Lung (tissue), 12 donors: ENCODE results near the gene DEDD2. TPM values are rescaled to one million over a fixed set of nuclear protein-coding genes. Genes with fewer than 3 reads are reported as not detected.

ENCODE experiments used
- ATAC-seq: fragments of 200-7000 bp; cut with Tn5 transposase; one replicate; pipeline ENCODE4 v1.9.1; 2020; ENCODE audit warnings: moderate number of reproducible peaks; ENCODE audit not compliant: insufficient read depth, low FRiP score
- DNase-seq, 3 donors: peaks; one replicate each; pipeline ENCODE4 v3.0.0-alpha.2; 2013 to 2017
- H3K27ac ChIP-seq, 2 donors: one replicate each; pipeline ENCODE4 v1.5.1; 2013; ENCODE audit warnings: mild to moderate bottlenecking in 2 of 2, moderate library complexity in 2 of 2, control low read depth in 1 of 2, inconsistent platforms in 1 of 2, low read depth in 1 of 2, low read length in 1 of 2
- H3K27me3 ChIP-seq, 3 donors: one replicate each; pipeline ENCODE4 v1.5.1; 2013; ENCODE audit warnings: low read length in 2 of 3; ENCODE audit not compliant: control insufficient read depth in 3 of 3, insufficient read depth in 3 of 3
- H3K36me3 ChIP-seq, 4 donors: one replicate each; pipeline ENCODE4 v1.5.1; 2013; ENCODE audit warnings: low read length in 4 of 4, mild to moderate bottlenecking in 1 of 4, moderate library complexity in 1 of 4; ENCODE audit not compliant: control insufficient read depth in 4 of 4, insufficient read depth in 4 of 4
- H3K4me1 ChIP-seq, 5 donors: one replicate each; pipeline ENCODE4 v1.5.1; 2013; ENCODE audit warnings: low read length in 5 of 5, mild to moderate bottlenecking in 2 of 5, moderate library complexity in 1 of 5; ENCODE audit not compliant: control insufficient read depth in 5 of 5, insufficient read depth in 5 of 5
- H3K4me3 ChIP-seq: one replicate; pipeline ENCODE4 v1.5.1; 2013; ENCODE audit warnings: mild to moderate bottlenecking, control low read depth, moderate library complexity
- H3K9ac ChIP-seq, 2 donors: one replicate each; pipeline ENCODE4 v1.5.1; 2013; ENCODE audit warnings: low read length in 2 of 2, control low read depth in 1 of 2; ENCODE audit not compliant: insufficient read depth in 1 of 2
- H3K9me3 ChIP-seq, 4 donors: one replicate each; pipeline ENCODE4 v1.5.1; 2013; ENCODE audit warnings: low read length in 3 of 4, mild to moderate bottlenecking in 1 of 4, moderate library complexity in 1 of 4; ENCODE audit not compliant: control insufficient read depth in 4 of 4, insufficient read depth in 3 of 4
- CTCF ChIP-seq: IDR thresholded peaks from 2 replicates; pipeline ENCODE4 v1.5.1; 2012; ENCODE audit warnings: mild to moderate bottlenecking; ENCODE audit errors: control extremely low read depth, extremely low read depth
- WGBS, 2 donors: extraction: QIAGEN DNeasy Blood & Tissue Kit; methylation state at CpG; one replicate each; pipeline ENCODE4 v1.1.7; 2013; 5-methylcytosine and 5-hydroxymethylcytosine counted together
- polyA plus RNA-seq, 2 donors: library from polyadenylated mRNA; stranded (reverse); fragments of 200-250 nt; gene quantifications; one replicate each; pipeline ENCODE4 v1.2.1, GENCODE V29; 2013
- total RNA-seq, 2 donors: library from RNA; depleted of rRNA in 1 of 2; stranded (reverse); fragments of >200 nt in 1 of 2; gene quantifications; one replicate each; pipeline ENCODE4 v1.2.1, GENCODE V29; 2014 to 2021
- donor health status: control.
- donor health status: control.
- donor health status: Bipolar disorder and iron deficiency.
- donor health status: healthy.
- donor health status: DM: yes; HTN: yes; CAD: no.

DEDD2 gene
- total and polyA plus RNA-seq, 4 donors = 31.4 to 60.8 (median 36.7) TPM

GRCh38 chr19:42165146-42165545 lies 52.3 kb downstream of the DEDD2 start:
- no peak overlapping the region for H3K9ac ChIP-seq
- H3K4me1 ChIP-seq = no peaks in the 10 kb centered on the region
- H3K4me3 ChIP-seq = no peak overlapping the region
- peaks cover 0 to 3% (median 0%) of the 10 kb centered on the region in 4 donors for H3K9me3 ChIP-seq
- no peak for TF ChIP-seq CTCF
- WGBS, 2 donors = 38 to 51% methylated on average over 2 of the region's 2 CpGs
- no peak for DNase-seq
- no peak for ATAC-seq
- no peaks in the 10 kb centered on the region for H3K36me3 ChIP-seq
- H3K27me3 ChIP-seq = peaks cover 0 to 18% (median 4%) of the 10 kb centered on the region in 3 donors
- no peak overlapping the region for H3K27ac ChIP-seq

- Histone ChIP-seq H3K9me3 (peaks cover 0 to 3% (median 0%) of the 10 kb centered on the region in 4 donors), H3K27ac (no peak overlapping the region), H3K36me3 (no peaks in the 10 kb centered on the region), H3K4me3 (no peak overlapping the region), H3K4me1 (no peaks in the 10 kb centered on the region), H3K9ac (no peak overlapping the region), H3K27me3 (peaks cover 4 to 19% (median 4%) of the 10 kb centered on the region in 3 donors)
- 83 to 91% methylated on average over 21 of the region's 21 CpGs for WGBS, 2 donors
- TF ChIP-seq CTCF = no peak
- DNase-seq (no peak), ATAC-seq (no peak)
Measured at GRCh38 chr19:42161616-42162263, 55.7 kb downstream of the DEDD2 start.

- no peaks in the 10 kb centered on the region for H3K4me1 ChIP-seq
Measured at GRCh38 chr19:42159942-42160341, 57.5 kb downstream of the DEDD2 start.

More at GRCh38 chr19:42159942-42160341, 57.5 kb downstream of the DEDD2 start:
- Histone ChIP-seq H3K9me3 (peaks cover 0 to 3% (median 0%) of the 10 kb centered on the region in 4 donors), H3K36me3 (no peaks in the 10 kb centered on the region), H3K9ac (no peak overlapping the region), H3K27me3 (peaks cover 4 to 19% (median 7%) of the 10 kb centered on the region in 3 donors), H3K27ac (no peak overlapping the region), H3K4me3 (no peak overlapping the region)
- TF ChIP-seq CTCF = no peak
- 77 to 82% methylated on average over 7 of the region's 7 CpGs for WGBS, 2 donors
- DNase-seq (no peak), ATAC-seq (no peak)
